ENCODE results near the gene PDE4DIP.
"Not testable (repeated sequence)": the region's sequence is repeated elsewhere in the genome, so short reads cannot be mapped to it uniquely, and the experiment has no call there.

GRCh38 chr1:148958343-148958742 is 114.1 kb downstream of the PDE4DIP start:
- TF ChIP-seq POLR2A, EP300, CTCF, POLR2AphosphoS5 (IDR thresholded peaks at IDR 0.05): not testable (repeated sequence)

Measured in upper lobe of left lung (tissue), 4 donors.